SU-DHL-6 (cell line): ENCODE results near the gene FOXP4.

Experiments
- H2AFZ ChIP-seq: fragments of 200-600 bp; sonication (generic); 2 replicates; pipeline ENCODE4 v1.6.1; 2014; ENCODE audit warnings: low read depth, mild to moderate bottlenecking, moderate library complexity, mixed read lengths, antibody characterized with exemption, low read length; ENCODE audit not compliant: severe bottlenecking
- H3F3A ChIP-seq: fragments of 200-600 bp; shearing (Covaris generic); 2 replicates; pipeline ENCODE4 v1.6.0; 2016; ENCODE audit warnings: antibody characterized with exemption, mild to moderate bottlenecking; ENCODE audit not compliant: insufficient read depth
- H3K27ac ChIP-seq: fragments of 200-600 bp; sonication (generic); 2 replicates; pipeline ENCODE4 v1.5.1; 2016; ENCODE audit warnings: low read depth, mild to moderate bottlenecking, low read length, moderate library complexity, mixed read lengths
- H3K27me3 ChIP-seq: fragments of 200-600 bp; sonication (generic), shearing (Covaris generic); 2 replicates; pipeline ENCODE4 v1.6.0; 2014; ENCODE audit warnings: mild to moderate bottlenecking, low read length
- H3K36me3 ChIP-seq: fragments of 200-600 bp; sonication (generic); 2 replicates; pipeline ENCODE4 v1.6.1; 2014; ENCODE audit warnings: mild to moderate bottlenecking, low read length, mixed read lengths
- H3K4me2 ChIP-seq: fragments of 300-600, 200-600 bp; shearing (Covaris generic), sonication (generic); 2 replicates; pipeline ENCODE4 v1.6.0; 2014; ENCODE audit warnings: low read length, low read depth, mild to moderate bottlenecking; ENCODE audit not compliant: poor library complexity, severe bottlenecking
- H3K4me3 ChIP-seq: fragments of 200-600 bp; sonication (generic); 2 replicates; pipeline ENCODE4 v1.5.1; 2014; ENCODE audit warnings: antibody characterized with exemption, low read length, mild to moderate bottlenecking, mixed read lengths; ENCODE audit not compliant: insufficient read depth, poor library complexity, severe bottlenecking
- H3K79me2 ChIP-seq: fragments of 200-600 bp; sonication (generic); 2 replicates; pipeline ENCODE4 v1.6.1; 2014; ENCODE audit warnings: mild to moderate bottlenecking, low read length, moderate library complexity; ENCODE audit not compliant: insufficient read depth
- H3K9ac ChIP-seq: fragments of 200-600 bp; sonication (generic); 2 replicates; pipeline ENCODE4 v1.7.0; 2014; ENCODE audit warnings: mild to moderate bottlenecking, low read length
- H3K9me2 ChIP-seq: fragments of 200-600 bp; sonication (generic); replicated peaks from 2 replicates; pipeline ENCODE4 v1.6.1; 2014; ENCODE audit warnings: low read length; ENCODE audit not compliant: insufficient read depth
- H3K9me3 ChIP-seq: fragments of 200-600 bp; sonication (generic); 2 replicates; pipeline ENCODE4 v1.6.1; 2014; ENCODE audit warnings: low read length, mixed read lengths; ENCODE audit not compliant: insufficient read depth
- H4K20me1 ChIP-seq: fragments of 200-600 bp; sonication (generic); 2 replicates; pipeline ENCODE4 v1.6.1; 2014; ENCODE audit warnings: low read depth, mild to moderate bottlenecking, antibody characterized with exemption, low read length, moderate library complexity, mixed read lengths
- CTCF ChIP-seq: fragments of 200-600 bp; sonication (generic); IDR thresholded peaks from one replicate; pipeline ENCODE4 v1.5.1; 2017; ENCODE audit warnings: antibody characterized with exemption, mild to moderate bottlenecking, low read length, moderate library complexity; ENCODE audit not compliant: insufficient read depth, poor library complexity, severe bottlenecking
- EZH2phosphoT487 ChIP-seq: fragments of 200-600 bp; sonication (generic), shearing (Covaris generic); conservative IDR thresholded peaks from 2 replicates; pipeline ENCODE4 v1.6.1; 2018; ENCODE audit warnings: mild to moderate bottlenecking, antibody characterized with exemption, low read length, moderate library complexity, mixed read lengths

FOXP4 gene

DNA sequence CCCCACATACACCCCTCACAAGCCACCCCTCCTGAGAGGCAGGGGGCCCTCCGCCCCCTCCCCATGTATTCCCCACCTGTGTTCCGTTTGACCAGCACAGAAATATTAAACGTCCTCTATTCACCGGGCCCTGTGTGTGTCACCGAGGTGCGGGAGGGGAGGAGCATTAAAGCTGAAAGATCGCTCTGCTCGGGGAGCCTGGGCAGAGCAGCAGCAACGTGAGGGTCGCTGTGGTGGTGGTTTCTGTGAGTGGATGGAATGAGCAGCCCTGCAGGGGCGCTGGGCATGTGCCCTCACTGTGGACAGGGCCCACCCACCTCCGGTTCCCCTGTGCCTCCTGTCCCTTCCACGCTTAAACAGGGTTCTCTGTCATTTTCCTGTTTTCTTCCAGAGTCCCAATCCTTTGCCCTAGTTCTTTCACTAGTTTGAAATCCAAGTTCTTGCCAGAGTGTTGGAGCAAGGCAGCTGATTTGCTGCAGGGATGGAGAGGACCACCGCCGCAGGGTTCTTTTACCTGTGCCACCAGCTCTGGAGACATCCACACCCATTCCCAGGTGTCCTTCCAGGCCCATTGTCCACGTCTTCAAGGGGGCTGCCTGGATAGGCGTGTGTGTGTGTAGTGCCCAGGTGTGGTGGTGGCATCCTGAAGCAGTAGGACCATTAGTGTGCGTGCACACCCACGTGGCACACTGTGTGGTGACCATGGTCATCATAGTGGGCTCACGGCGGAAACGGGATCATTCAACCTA is 54.5 kb downstream of the FOXP4 start:
- no peak overlapping the region for H2AFZ ChIP-seq
- H3K4me3 ChIP-seq, result no peak overlapping the region
- TF ChIP-seq CTCF (no peak), EZH2phosphoT487 (no peak)
- no peaks in the 10 kb centered on the region for H4K20me1 ChIP-seq
- no peaks in the 10 kb centered on the region for H3K27me3 ChIP-seq
- no peaks in the 10 kb centered on the region for H3K9me2 ChIP-seq
- no peak overlapping the region for H3K27ac ChIP-seq
- H3F3A ChIP-seq, result no peaks in the 10 kb centered on the region
- no peak overlapping the region for H3K4me2 ChIP-seq
- H3K9me3 ChIP-seq, result no peaks in the 10 kb centered on the region
- H3K9ac ChIP-seq, result no peak overlapping the region
- no peaks in the 10 kb centered on the region for H3K79me2 ChIP-seq
- no peaks in the 10 kb centered on the region for H3K36me3 ChIP-seq

DNA sequence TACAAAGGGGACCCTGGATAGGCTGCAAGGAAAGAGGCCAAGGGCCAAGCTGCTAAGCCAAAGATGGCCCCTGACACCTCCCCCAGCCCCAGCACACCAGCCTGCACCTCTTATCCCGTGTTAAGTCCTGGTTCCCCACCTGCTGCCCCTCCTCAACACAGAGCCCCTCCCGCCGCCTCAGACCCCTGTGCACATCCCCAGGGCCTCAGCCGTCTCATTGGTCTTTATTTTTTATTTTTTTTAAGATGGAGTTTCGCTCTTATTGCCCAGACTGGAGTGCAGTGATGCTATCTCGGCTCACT is 55.0 kb downstream of the FOXP4 start:
- no peaks in the 10 kb centered on the region for H3K36me3 ChIP-seq
- H3K27ac ChIP-seq, result no peak overlapping the region
- H3K9ac ChIP-seq, result no peak overlapping the region

DNA sequence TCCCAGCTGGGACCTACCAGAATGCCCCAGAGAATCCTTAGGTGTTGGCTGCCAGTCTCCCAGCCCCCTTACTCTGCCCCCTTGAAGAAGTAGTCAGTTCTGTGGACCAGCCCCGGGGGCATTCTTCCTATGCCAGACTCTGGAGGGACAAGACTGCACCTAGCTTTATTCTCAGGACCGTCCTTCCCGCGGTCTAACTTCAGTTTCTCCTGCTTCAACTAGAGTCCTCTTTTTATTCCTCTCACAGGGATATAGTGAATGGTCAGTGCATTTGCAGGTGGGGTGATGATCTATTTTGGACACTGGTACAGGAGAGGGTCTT is 56.2 kb downstream of the FOXP4 start:
- H3K27ac ChIP-seq, result no peak overlapping the region
- H3K9me3 ChIP-seq, result no peaks in the 10 kb centered on the region
- H4K20me1 ChIP-seq, result no peaks in the 10 kb centered on the region
- H3F3A ChIP-seq, result no peaks in the 10 kb centered on the region
- H3K4me3 ChIP-seq, result no peak overlapping the region
- no peaks in the 10 kb centered on the region for H3K36me3 ChIP-seq
- TF ChIP-seq EZH2phosphoT487 (no peak), CTCF (no peak)
- H3K27me3 ChIP-seq, result no peaks in the 10 kb centered on the region
- H3K9me2 ChIP-seq, result no peaks in the 10 kb centered on the region
- no peak overlapping the region for H3K4me2 ChIP-seq
- H2AFZ ChIP-seq, result no peak overlapping the region
- H3K9ac ChIP-seq, result no peak overlapping the region
- no peaks in the 10 kb centered on the region for H3K79me2 ChIP-seq

More for the DNA sequence above, 55.0 kb downstream of the FOXP4 start:
- Histone ChIP-seq H3K4me2 (no peak overlapping the region), H4K20me1 (no peaks in the 10 kb centered on the region), H3K79me2 (no peaks in the 10 kb centered on the region), H2AFZ (no peak overlapping the region), H3K9me3 (no peaks in the 10 kb centered on the region), H3K4me3 (no peak overlapping the region), H3F3A (no peaks in the 10 kb centered on the region), H3K27me3 (no peaks in the 10 kb centered on the region), H3K9me2 (no peaks in the 10 kb centered on the region)
- TF ChIP-seq EZH2phosphoT487, result no peak
- TF ChIP-seq CTCF, result no peak
